IMR-90 (cell line): ENCODE measurements around the gene CPAMD8. TPM values are rescaled to one million over a fixed set of nuclear protein-coding genes. Genes with fewer than 3 reads are reported as not detected.

ENCODE experiments used
- ATAC-seq: fragments of 200-7000 bp; cut with Tn5 transposase; 2 replicates; pipeline ENCODE4 v1.9.1; 2020; ENCODE audit warnings: low read depth, mild to moderate bottlenecking, moderate library complexity
- BruUV-seq: library from RNA; stranded (reverse); fragments of 400-500 nt; replicated peaks from 2 replicates; lab custom pipeline; 2021; lab: Mats Ljungman, UMichigan
- CTCF ChIA-PET: fragments of 300-600 bp; formaldehyde crosslinking; extraction: SDS; loops from one replicate; lab custom pipeline; 2021; ENCODE audit warnings: antibody characterized with exemption; lab: Yijun Ruan, JAX
- POLR2A ChIA-PET: fragments of 300-600 bp; sonication (Branson Sonifier 250); formaldehyde crosslinking; loops from one replicate; lab custom pipeline; 2022; ENCODE audit warnings: antibody characterized with exemption; ENCODE audit not compliant: unreplicated experiment; lab: Charles Lee
- DNase-seq: peaks from one replicate; pipeline ENCODE4 v3.0.0; 2013
- H2AFZ ChIP-seq: replicated peaks from 2 replicates; pipeline ENCODE3; 2013; ENCODE audit warnings: low read length, mild to moderate bottlenecking; ENCODE audit not compliant: poor library complexity
- H2AK5ac ChIP-seq: 2 replicates; pipeline ENCODE4 v1.6.1; 2013; ENCODE audit warnings: low read depth, low read length, inconsistent platforms
- H2AK9ac ChIP-seq: replicated peaks from 2 replicates; pipeline ENCODE3; 2013; ENCODE audit warnings: mild to moderate bottlenecking, low read depth, low read length, moderate library complexity; ENCODE audit not compliant: poor library complexity
- H2BK120ac ChIP-seq: 2 replicates; pipeline ENCODE4 v1.6.1; 2013; ENCODE audit warnings: low read depth, low read length, inconsistent platforms
- H2BK15ac ChIP-seq: 3 replicates; pipeline ENCODE4 v1.6.1; 2013; ENCODE audit warnings: low read depth, low read length, inconsistent platforms
- H2BK20ac ChIP-seq: 2 replicates; pipeline ENCODE4 v1.6.1; 2013; ENCODE audit warnings: low read depth, mild to moderate bottlenecking, inconsistent platforms, low read length, moderate library complexity
- H2BK5ac ChIP-seq: 2 replicates; pipeline ENCODE4 v1.6.1; 2013; ENCODE audit warnings: mild to moderate bottlenecking, low read depth, low read length, inconsistent platforms; ENCODE audit not compliant: poor library complexity, severe bottlenecking
- H3K14ac ChIP-seq: replicated peaks from 2 replicates; pipeline ENCODE4 v1.6.1; 2013; ENCODE audit warnings: low read depth, low read length, inconsistent platforms
- H3K18ac ChIP-seq: 2 replicates; pipeline ENCODE4 v1.6.1; 2013; ENCODE audit warnings: low read depth, low read length, control low read depth
- H3K23ac ChIP-seq: 2 replicates; pipeline ENCODE4 v1.6.1; 2013; ENCODE audit warnings: low read depth, low read length, inconsistent platforms
- H3K27ac ChIP-seq: 2 replicates; pipeline ENCODE4 v1.5.1; 2013; ENCODE audit warnings: mild to moderate bottlenecking, control low read depth, low read length; ENCODE audit not compliant: insufficient read depth
- H3K27me3 ChIP-seq: 2 replicates; pipeline ENCODE4 v1.6.1; 2013; ENCODE audit warnings: low read length; ENCODE audit not compliant: control insufficient read depth, insufficient read depth
- H3K36me3 ChIP-seq: 2 replicates; pipeline ENCODE4 v1.6.1; 2013; ENCODE audit warnings: low read length, mixed read lengths; ENCODE audit not compliant: control insufficient read depth, insufficient read depth
- H3K4ac ChIP-seq: 2 replicates; pipeline ENCODE4 v1.6.1; 2013; ENCODE audit warnings: low read depth, low read length, inconsistent platforms
- H3K4me1 ChIP-seq: 2 replicates; pipeline ENCODE4 v1.6.1; 2013; ENCODE audit warnings: low read length, mixed read lengths; ENCODE audit not compliant: control insufficient read depth, insufficient read depth
- H3K4me2 ChIP-seq: 2 replicates; pipeline ENCODE4 v1.6.1; 2013; ENCODE audit warnings: low read depth, mild to moderate bottlenecking, control low read depth, low read length, moderate library complexity
- H3K4me3 ChIP-seq: 2 replicates; pipeline ENCODE4 v1.5.1; 2013; ENCODE audit warnings: low read depth, mild to moderate bottlenecking, control low read depth, low read length, moderate library complexity; ENCODE audit not compliant: insufficient read depth
- H3K56ac ChIP-seq: 2 replicates; pipeline ENCODE4 v1.6.1; 2013; ENCODE audit warnings: low read length, inconsistent platforms; ENCODE audit not compliant: insufficient read depth; ENCODE audit errors: extremely low read depth
- H3K79me1 ChIP-seq, 2 experiments: 2 replicates each; pipeline ENCODE4 v1.6.1; 2013; ENCODE audit warnings: low read length in 2 of 2, inconsistent platforms in 1 of 2, low read depth in 1 of 2
- H3K9ac ChIP-seq: 2 replicates; pipeline ENCODE4 v1.6.1; 2013; ENCODE audit warnings: low read depth, low read length, control low read depth
- H3K9me1 ChIP-seq: 2 replicates; pipeline ENCODE4 v1.6.1; 2013; ENCODE audit warnings: low read length, inconsistent platforms; ENCODE audit not compliant: insufficient read depth
- H3K9me3 ChIP-seq: 2 replicates; pipeline ENCODE4 v1.6.1; 2013; ENCODE audit warnings: low read length; ENCODE audit not compliant: control insufficient read depth, insufficient read depth
- H4K20me1 ChIP-seq: 2 replicates; pipeline ENCODE4 v1.6.1; 2013; ENCODE audit warnings: low read length, inconsistent platforms; ENCODE audit not compliant: insufficient read depth
- H4K5ac ChIP-seq: 2 replicates; pipeline ENCODE4 v1.6.1; 2013; ENCODE audit warnings: mild to moderate bottlenecking, low read depth, low read length, control low read depth
- H4K8ac ChIP-seq, 2 experiments: 2 replicates each; pipeline ENCODE4 v1.6.1; 2013; ENCODE audit warnings: low read depth in 2 of 2, low read length in 2 of 2, control low read depth in 1 of 2, inconsistent platforms in 1 of 2
- H4K91ac ChIP-seq: 2 replicates; pipeline ENCODE4 v1.6.1; 2013; ENCODE audit warnings: low read depth, low read length, inconsistent platforms; ENCODE audit not compliant: insufficient read depth
- CEBPB ChIP-seq: IDR thresholded peaks from 2 replicates; pipeline ENCODE4 v1.6.1; 2012; ENCODE audit warnings: low read depth, low read length, improper control_type of control experiment
- FOS ChIP-seq: fragments of 150-350 bp; IDR thresholded peaks from 2 replicates; pipeline ENCODE4 v1.6.1; 2016; ENCODE audit warnings: low read depth, low read length
- WGBS, 2 experiments: methylation state at CpG; one replicate each; pipeline versions ENCODE4 v1.1.5 to v1.1.7; 2013; ENCODE audit warnings: missing lambda C conversion rate in 2 of 2; ENCODE audit not compliant: insufficient read length in 1 of 2; ENCODE audit errors: extremely low coverage in 2 of 2; 5-methylcytosine and 5-hydroxymethylcytosine counted together
- dilution Hi-C: fragments of 300-500 bp; cut with HindIII; formaldehyde crosslinking; loops from one replicate; pipeline ENCODE4 v1.14.3; 2018; ENCODE audit warnings: low sequenced_read_pairs; ENCODE audit not compliant: unreplicated experiment
- in situ Hi-C: fragments of 300-500 bp; cut with MboI; formaldehyde crosslinking; loops from 3 replicates; pipeline ENCODE4 v1.14.3; 2019; ENCODE audit warnings: low sequenced_read_pairs, inconsistent platforms, mixed read lengths
- intact Hi-C: fragments of 100-400 bp; cut with micrococcal nuclease; formaldehyde crosslinking; loops from 2 replicates; pipeline ENCODE4 v1.10.0; 2022
- polyA plus RNA-seq, 3 experiments: library from polyadenylated mRNA; depleted of rRNA; stranded (reverse); fragments of >200 nt; gene quantifications; 2 replicates each; pipeline ENCODE4 v1.2.3, GENCODE V29; 2012; ENCODE audit warnings: low replicate concordance in 1 of 3
- total RNA-seq: library from RNA; depleted of rRNA; stranded (reverse); fragments of >200 nt; gene quantifications from 2 replicates; pipeline ENCODE4 v1.2.3, GENCODE V29; 2012

CPAMD8 gene
- total and polyA plus RNA-seq, 2 of the 4 experiments (the other 2 are of a cell fraction), result 0.36 to 0.79 TPM

DNA sequence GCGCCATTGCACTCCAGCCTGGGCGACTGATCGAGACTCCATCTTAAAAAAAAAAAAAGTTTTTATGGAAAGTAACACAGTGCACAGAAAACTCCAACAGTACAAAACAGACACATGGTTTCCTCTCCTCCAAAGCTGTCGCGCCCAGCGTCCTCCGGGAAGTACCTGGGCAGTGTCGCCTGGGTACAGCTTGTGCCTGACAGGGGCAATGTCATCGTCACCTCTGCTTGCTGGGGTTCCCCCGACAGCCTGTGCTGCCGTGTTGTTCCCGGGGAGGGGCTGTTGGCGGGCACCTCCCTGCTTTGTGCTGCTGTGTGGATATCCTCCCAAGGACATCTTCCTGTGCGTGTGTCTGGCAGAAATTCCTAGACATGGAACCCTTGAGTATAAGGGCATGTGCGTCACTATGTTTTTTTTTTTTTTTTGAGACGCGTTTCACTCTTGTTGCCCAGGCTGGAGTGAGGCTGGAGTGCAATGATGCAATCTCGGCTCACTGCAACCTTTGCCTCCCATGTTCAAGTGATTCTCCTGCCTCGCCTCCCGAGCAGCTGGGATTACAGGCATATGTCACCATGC lies 140.2 kb downstream of the CPAMD8 start:
- Histone ChIP-seq H3K4me3 (no peak overlapping the region), H3K27me3 (no peaks in the 10 kb centered on the region), H4K8ac (no peak overlapping the region), H2BK120ac (no peak overlapping the region), H2AFZ (peak overlapping the region; percentile 61), H3K4me1 (no peaks in the 10 kb centered on the region), H4K91ac (no peak overlapping the region), H3K9ac (no peak overlapping the region), H3K27ac (no peak overlapping the region), H3K14ac (no peak overlapping the region), H3K18ac (no peak overlapping the region), H4K5ac (no peak overlapping the region), H3K56ac (no peak overlapping the region), H3K4ac (no peak overlapping the region), H3K4me2 (no peak overlapping the region), H3K23ac (no peak overlapping the region), H3K9me3 (peaks cover 18% of the 10 kb centered on the region), H2BK20ac (no peak overlapping the region), H2AK5ac (no peak overlapping the region), H3K79me1 (no peaks in the 10 kb centered on the region), H3K9me1 (no peaks in the 10 kb centered on the region), H2BK5ac (no peak overlapping the region), H4K20me1 (no peaks in the 10 kb centered on the region), H3K36me3 (no peaks in the 10 kb centered on the region), H2AK9ac (no peak overlapping the region), H2BK15ac (no peak overlapping the region)
- 78% methylated on average over 8 of the region's 20 CpGs; no CpG with 5 or more reads in 1 of the 2 experiments for WGBS, 2 experiments
- CTCF ChIA-PET, result no interaction called here
- no peak for TF ChIP-seq FOS
- peak; percentile 62; the same call in 1 of the 2 replicates for TF ChIP-seq CEBPB
- ATAC-seq (no peak), DNase-seq (peak; percentile 46)
- in situ Hi-C loops, result no loop called here
- intact Hi-C loops, result no loop called here
- dilution Hi-C loops, result no loop called here
- POLR2A ChIA-PET, result no interaction called here
- no TSS peak for BruUV-seq
